GM03348 (cell line): ENCODE results near the gene USP36.

Source experiments
- DNase-seq: peaks from one replicate; pipeline ENCODE4 v3.0.0; 2012; ENCODE audit warnings: low spot score

The USP36 gene

GRCh38 chr17:78815696-78816095 lies 24.9 kb downstream of the USP36 start:
- DNase-seq = no peak

- no peak for DNase-seq
Observed at GRCh38 chr17:78812855-78813254, 27.8 kb downstream of the USP36 start.

GRCh38 chr17:78808163-78808562 lies 32.5 kb downstream of the USP36 start:
- DNase-seq = no peak

GRCh38 chr17:78806451-78806850 lies 34.2 kb downstream of the USP36 start:
- no peak for DNase-seq

GRCh38 chr17:78805301-78805700 lies 35.3 kb downstream of the USP36 start:
- no peak for DNase-seq

GRCh38 chr17:78804777-78805176 lies 35.8 kb downstream of the USP36 start:
- no peak for DNase-seq

GRCh38 chr17:78803186-78803845 lies 37.3 kb downstream of the USP36 start:
- no peak for DNase-seq

GRCh38 chr17:78802459-78802858 lies 38.2 kb downstream of the USP36 start:
- no peak for DNase-seq

GRCh38 chr17:78802008-78802407 lies 38.6 kb downstream of the USP36 start:
- no peak for DNase-seq

GRCh38 chr17:78800132-78800931 lies 40.3 kb downstream of the USP36 start:
- DNase-seq = no peak

- DNase-seq = no peak
Observed at GRCh38 chr17:78798695-78799559, 41.7 kb downstream of the USP36 start.

- no peak for DNase-seq
Observed at GRCh38 chr17:78797691-78798585, 42.7 kb downstream of the USP36 start.

- DNase-seq = no peak
Observed at GRCh38 chr17:78797213-78797612, 43.4 kb downstream of the USP36 start.

GRCh38 chr17:78796517-78796900 lies 44.1 kb downstream of the USP36 start:
- DNase-seq = no peak

- DNase-seq = no peak
Observed at GRCh38 chr17:78795861-78796516, 44.6 kb downstream of the USP36 start.

- no peak for DNase-seq
Observed at GRCh38 chr17:78794864-78795640, 45.6 kb downstream of the USP36 start.

- no peak for DNase-seq
Observed at GRCh38 chr17:78794399-78794798, 46.2 kb downstream of the USP36 start.

GRCh38 chr17:78793968-78794367 lies 46.6 kb downstream of the USP36 start:
- DNase-seq = no peak

GRCh38 chr17:78793415-78793814 lies 47.2 kb downstream of the USP36 start:
- no peak for DNase-seq
